GM12878 (cell line): ENCODE data around the gene ZDHHC7. TPM values are rescaled to one million over a fixed set of nuclear protein-coding genes. Genes with fewer than 3 reads are reported as not detected.

ENCODE experiments used
- ASH2L ChIP-seq: fragments of 300-600, 200-600 bp; sonication (generic); IDR thresholded peaks from 2 replicates; pipeline ENCODE4 v1.6.1; 2017; ENCODE audit warnings: low read depth, mild to moderate bottlenecking, borderline replicate concordance
- EP300 ChIP-seq, 2 experiments: fragments of 150-350 bp in 1 of 2; IDR thresholded peaks; 2 replicates each; pipeline ENCODE4 v1.6.1; 2011 to 2012; ENCODE audit warnings: low read depth in 2 of 2, low read length in 2 of 2, borderline replicate concordance in 1 of 2, improper control_type of control experiment in 1 of 2, inconsistent platforms in 1 of 2; ENCODE audit not compliant: control insufficient read depth in 1 of 2
- FOS ChIP-seq: IDR thresholded peaks from 3 replicates; pipeline ENCODE4 v1.6.1; 2011; ENCODE audit warnings: borderline replicate concordance; ENCODE audit not compliant: insufficient read length; ENCODE audit errors: extremely low read depth
- GABPA ChIP-seq: IDR thresholded peaks from 2 replicates; pipeline ENCODE4 v1.6.1; 2014; ENCODE audit warnings: antibody characterized with exemption, low read depth, mild to moderate bottlenecking, inconsistent platforms
- HCFC1 ChIP-seq: fragments of 150-350 bp; IDR thresholded peaks from 2 replicates; pipeline ENCODE4 v1.6.1; 2014; ENCODE audit warnings: low read length
- KAT2A ChIP-seq: conservative IDR thresholded peaks from 2 replicates; pipeline ENCODE4 v1.6.1; 2011; ENCODE audit warnings: low read depth, low read length; ENCODE audit not compliant: control insufficient read depth
- MTA2 ChIP-seq: fragments of 450-650 bp; IDR thresholded peaks from 2 replicates; pipeline ENCODE4 v1.6.1; 2016; ENCODE audit warnings: low read depth, mild to moderate bottlenecking, moderate library complexity
- PAX5 ChIP-seq: IDR thresholded peaks from 2 replicates; pipeline ENCODE4 v1.6.1; 2011; ENCODE audit warnings: low read depth, low read length, borderline replicate concordance
- PML ChIP-seq: IDR thresholded peaks from 2 replicates; pipeline ENCODE4 v1.6.1; 2012; ENCODE audit warnings: low read length, inconsistent platforms
- RELA ChIP-seq: fragments of 450-650 bp; IDR thresholded peaks from 2 replicates; pipeline ENCODE4 v1.8.0; 2014; ENCODE audit warnings: borderline replicate concordance; ENCODE audit not compliant: partially characterized antibody
- polyA plus RNA-seq, 11 experiments: library from polyadenylated mRNA; depleted of rRNA in 4 of 11; unstranded in 6 of 11; stranded (reverse) in 5 of 11; fragments of >200 nt; fragmentation: Nextera tagmentation in 4 of 11; fragmentation: Illumina TruSeq in 1 of 11; extraction: Ambion mirVana in 4 of 11; extraction: Trizol in 1 of 11; gene quantifications; 1 replicate in 1 of 11; 2 replicates in 10 of 11; pipeline versions ENCODE4 v1.2.1 to v1.2.3, GENCODE V29; 2011 to 2016; ENCODE audit warnings: inconsistent platforms in 2 of 11, missing spikeins in 2 of 11, low read depth in 1 of 11
- total RNA-seq, 4 experiments: library from RNA; depleted of rRNA in 3 of 4; stranded (reverse); fragments of >200 nt in 3 of 4; fragmentation: Illumina TruSeq in 1 of 4; extraction: Trizol in 1 of 4; gene quantifications; 2 replicates each; pipeline versions ENCODE4 v1.2.1 to v1.2.3, GENCODE V29; 2013 to 2021
- TF ChIP-seq, protein P1 (sequence below): fragments of 450-650 bp; IDR thresholded peaks from 2 replicates; pipeline ENCODE4 v1.6.1; 2016; ENCODE audit warnings: mild to moderate bottlenecking
- TF ChIP-seq, protein P2 (sequence below): fragments of 450-650 bp; IDR thresholded peaks from 2 replicates; pipeline ENCODE4 v1.6.1; 2017; ENCODE audit warnings: borderline replicate concordance
- TF ChIP-seq, protein P3 (sequence below): fragments of 450-650 bp; IDR thresholded peaks from 2 replicates; pipeline ENCODE4 v1.6.1; 2017; ENCODE audit warnings: mild to moderate bottlenecking, moderate library complexity
- TF ChIP-seq, protein P4 (sequence below): fragments of 450-650 bp; formaldehyde crosslinking; IDR thresholded peaks from 2 replicates; pipeline ENCODE4 v1.4.0; 2022; ENCODE audit warnings: mild to moderate bottlenecking, moderate library complexity

Gene ZDHHC7
- total and polyA plus RNA-seq, 10 of the 15 experiments (the other 5 are each of a cell fraction or from before 2014, with no cell fraction given): 0.87 to 26.0 (median 20.0) TPM

DNA sequence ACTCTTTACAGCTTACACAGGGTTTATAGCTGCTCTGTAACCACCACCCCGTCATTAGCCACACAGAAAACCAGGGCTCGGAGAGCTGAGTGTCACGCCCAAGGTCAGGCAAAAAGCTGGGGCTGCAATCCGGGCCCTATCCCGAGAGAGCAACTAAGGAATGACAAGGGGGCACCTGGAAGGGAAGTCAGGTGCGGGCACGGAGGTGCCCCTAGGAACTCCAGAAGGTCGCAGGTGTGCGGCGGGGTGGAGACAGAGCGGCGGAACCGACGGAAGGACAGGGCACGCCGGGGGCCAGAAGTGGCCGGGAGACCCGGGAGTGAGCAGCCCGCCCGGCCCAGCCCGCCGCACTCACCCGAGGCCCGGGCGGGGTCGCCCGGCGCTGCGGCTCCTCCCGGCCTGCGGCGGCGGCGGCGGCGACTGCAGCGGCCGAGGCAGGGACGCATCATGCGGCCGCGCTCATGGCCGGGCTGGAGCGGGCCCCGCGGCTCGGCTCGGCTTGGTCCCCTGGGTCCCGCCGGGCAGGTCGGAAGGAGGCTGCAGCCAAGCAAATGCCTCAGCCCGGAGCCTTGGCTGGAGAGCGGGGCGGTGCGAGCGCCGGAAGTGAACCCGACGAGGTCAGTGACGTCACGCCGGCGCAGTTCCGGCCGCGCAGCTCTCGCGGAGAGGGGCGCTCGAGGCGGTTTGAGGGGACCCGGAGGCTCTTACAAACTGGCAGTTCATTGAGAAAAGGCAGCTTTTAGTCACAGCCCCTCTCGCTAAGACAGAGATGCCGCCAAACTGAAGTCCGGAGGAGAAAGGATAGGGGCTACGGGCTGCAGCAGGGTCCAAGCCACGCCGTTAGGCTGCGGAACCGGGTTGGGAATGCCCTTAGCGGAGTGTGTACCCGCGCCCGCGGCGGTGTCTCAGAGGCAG lies at the start of gene ZDHHC7 (continued):
- TF ChIP-seq, protein P1, sequence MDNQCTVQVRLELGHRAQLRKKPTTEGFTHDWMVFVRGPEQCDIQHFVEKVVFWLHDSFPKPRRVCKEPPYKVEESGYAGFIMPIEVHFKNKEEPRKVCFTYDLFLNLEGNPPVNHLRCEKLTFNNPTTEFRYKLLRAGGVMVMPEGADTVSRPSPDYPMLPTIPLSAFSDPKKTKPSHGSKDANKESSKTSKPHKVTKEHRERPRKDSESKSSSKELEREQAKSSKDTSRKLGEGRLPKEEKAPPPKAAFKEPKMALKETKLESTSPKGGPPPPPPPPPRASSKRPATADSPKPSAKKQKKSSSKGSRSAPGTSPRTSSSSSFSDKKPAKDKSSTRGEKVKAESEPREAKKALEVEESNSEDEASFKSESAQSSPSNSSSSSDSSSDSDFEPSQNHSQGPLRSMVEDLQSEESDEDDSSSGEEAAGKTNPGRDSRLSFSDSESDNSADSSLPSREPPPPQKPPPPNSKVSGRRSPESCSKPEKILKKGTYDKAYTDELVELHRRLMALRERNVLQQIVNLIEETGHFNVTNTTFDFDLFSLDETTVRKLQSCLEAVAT: no peak; the same call in 1 of the 2 replicates
- no peak for TF ChIP-seq FOS
- TF ChIP-seq MTA2: peak; percentile 77; the same call in 1 of the 2 replicates
- TF ChIP-seq, protein P2, sequence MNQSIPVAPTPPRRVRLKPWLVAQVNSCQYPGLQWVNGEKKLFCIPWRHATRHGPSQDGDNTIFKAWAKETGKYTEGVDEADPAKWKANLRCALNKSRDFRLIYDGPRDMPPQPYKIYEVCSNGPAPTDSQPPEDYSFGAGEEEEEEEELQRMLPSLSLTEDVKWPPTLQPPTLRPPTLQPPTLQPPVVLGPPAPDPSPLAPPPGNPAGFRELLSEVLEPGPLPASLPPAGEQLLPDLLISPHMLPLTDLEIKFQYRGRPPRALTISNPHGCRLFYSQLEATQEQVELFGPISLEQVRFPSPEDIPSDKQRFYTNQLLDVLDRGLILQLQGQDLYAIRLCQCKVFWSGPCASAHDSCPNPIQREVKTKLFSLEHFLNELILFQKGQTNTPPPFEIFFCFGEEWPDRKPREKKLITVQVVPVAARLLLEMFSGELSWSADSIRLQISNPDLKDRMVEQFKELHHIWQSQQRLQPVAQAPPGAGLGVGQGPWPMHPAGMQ: no peak
- TF ChIP-seq RELA: peak; percentile 64
- TF ChIP-seq HCFC1: peak; percentile 48
- TF ChIP-seq PML: peak; percentile 93
- TF ChIP-seq PAX5: no peak
- TF ChIP-seq, protein P3, sequence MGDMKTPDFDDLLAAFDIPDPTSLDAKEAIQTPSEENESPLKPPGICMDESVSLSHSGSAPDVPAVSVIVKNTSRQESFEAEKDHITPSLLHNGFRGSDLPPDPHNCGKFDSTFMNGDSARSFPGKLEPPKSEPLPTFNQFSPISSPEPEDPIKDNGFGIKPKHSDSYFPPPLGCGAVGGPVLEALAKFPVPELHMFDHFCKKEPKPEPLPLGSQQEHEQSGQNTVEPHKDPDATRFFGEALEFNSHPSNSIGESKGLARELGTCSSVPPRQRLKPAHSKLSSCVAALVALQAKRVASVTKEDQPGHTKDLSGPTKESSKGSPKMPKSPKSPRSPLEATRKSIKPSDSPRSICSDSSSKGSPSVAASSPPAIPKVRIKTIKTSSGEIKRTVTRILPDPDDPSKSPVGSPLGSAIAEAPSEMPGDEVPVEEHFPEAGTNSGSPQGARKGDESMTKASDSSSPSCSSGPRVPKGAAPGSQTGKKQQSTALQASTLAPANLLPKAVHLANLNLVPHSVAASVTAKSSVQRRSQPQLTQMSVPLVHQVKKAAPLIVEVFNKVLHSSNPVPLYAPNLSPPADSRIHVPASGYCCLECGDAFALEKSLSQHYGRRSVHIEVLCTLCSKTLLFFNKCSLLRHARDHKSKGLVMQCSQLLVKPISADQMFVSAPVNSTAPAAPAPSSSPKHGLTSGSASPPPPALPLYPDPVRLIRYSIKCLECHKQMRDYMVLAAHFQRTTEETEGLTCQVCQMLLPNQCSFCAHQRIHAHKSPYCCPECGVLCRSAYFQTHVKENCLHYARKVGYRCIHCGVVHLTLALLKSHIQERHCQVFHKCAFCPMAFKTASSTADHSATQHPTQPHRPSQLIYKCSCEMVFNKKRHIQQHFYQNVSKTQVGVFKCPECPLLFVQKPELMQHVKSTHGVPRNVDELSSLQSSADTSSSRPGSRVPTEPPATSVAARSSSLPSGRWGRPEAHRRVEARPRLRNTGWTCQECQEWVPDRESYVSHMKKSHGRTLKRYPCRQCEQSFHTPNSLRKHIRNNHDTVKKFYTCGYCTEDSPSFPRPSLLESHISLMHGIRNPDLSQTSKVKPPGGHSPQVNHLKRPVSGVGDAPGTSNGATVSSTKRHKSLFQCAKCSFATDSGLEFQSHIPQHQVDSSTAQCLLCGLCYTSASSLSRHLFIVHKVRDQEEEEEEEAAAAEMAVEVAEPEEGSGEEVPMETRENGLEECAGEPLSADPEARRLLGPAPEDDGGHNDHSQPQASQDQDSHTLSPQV: no peak
- TF ChIP-seq KAT2A: no peak
- TF ChIP-seq ASH2L: 0 out of 2 replicates have a peak, but pooled peaks have one; percentile 38
- TF ChIP-seq, protein P4, sequence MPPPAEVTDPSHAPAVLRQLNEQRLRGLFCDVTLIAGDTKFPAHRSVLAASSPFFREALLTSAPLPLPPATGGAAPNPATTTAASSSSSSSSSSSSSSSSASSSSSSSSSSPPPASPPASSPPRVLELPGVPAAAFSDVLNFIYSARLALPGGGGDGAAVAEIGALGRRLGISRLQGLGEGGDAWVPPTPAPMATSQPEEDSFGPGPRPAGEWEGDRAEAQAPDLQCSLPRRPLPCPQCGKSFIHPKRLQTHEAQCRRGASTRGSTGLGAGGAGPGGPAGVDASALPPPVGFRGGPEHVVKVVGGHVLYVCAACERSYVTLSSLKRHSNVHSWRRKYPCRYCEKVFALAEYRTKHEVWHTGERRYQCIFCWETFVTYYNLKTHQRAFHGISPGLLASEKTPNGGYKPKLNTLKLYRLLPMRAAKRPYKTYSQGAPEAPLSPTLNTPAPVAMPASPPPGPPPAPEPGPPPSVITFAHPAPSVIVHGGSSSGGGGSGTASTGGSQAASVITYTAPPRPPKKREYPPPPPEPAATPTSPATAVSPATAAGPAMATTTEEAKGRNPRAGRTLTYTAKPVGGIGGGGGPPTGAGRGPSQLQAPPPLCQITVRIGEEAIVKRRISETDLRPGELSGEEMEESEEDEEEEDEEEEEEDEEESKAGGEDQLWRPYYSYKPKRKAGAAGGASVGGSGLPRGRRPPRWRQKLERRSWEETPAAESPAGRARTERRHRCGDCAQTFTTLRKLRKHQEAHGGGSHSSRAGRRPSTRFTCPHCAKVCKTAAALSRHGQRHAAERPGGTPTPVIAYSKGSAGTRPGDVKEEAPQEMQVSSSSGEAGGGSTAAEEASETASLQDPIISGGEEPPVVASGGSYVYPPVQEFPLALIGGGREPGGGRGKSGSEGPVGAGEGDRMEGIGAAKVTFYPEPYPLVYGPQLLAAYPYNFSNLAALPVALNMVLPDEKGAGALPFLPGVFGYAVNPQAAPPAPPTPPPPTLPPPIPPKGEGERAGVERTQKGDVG: no peak
- peak; percentile 91 for TF ChIP-seq GABPA
- TF ChIP-seq EP300 (IDR thresholded peaks at IDR 0.05; ENCODE audit: borderline replicate concordance in 1 of 2, control insufficient read depth in 1 of 2, low read depth in 2 of 2, low read length in 2 of 2): 0 out of 4 replicates have a peak, but pooled peaks of 1 of the 2 experiments have one; percentile 12
